GM12878 (cell line): ENCODE results near the gene ALX1. TPM values are rescaled to one million over a fixed set of nuclear protein-coding genes. Genes with fewer than 3 reads are reported as not detected.

Experiments used
- ATAC-seq: fragments of 200-7000 bp; cut with Tn5 transposase; 3 replicates; pipeline ENCODE4 v1.9.1; 2020; ENCODE audit warnings: mild to moderate bottlenecking, moderate library complexity
- BruUV-seq: library from RNA; stranded (reverse); fragments of 400-500 nt; replicated peaks from 2 replicates; lab custom pipeline; 2021; lab: Mats Ljungman, UMichigan
- CTCF ChIA-PET: fragments of 300-600 bp; sonication (Branson Sonifier 250); formaldehyde crosslinking; extraction: SDS; loops from one replicate; lab custom pipeline; 2021; ENCODE audit warnings: inconsistent platforms; lab: Yijun Ruan, JAX
- POLR2A ChIA-PET: fragments of 350-600 bp; formaldehyde crosslinking; extraction: SDS; loops from one replicate; lab custom pipeline; 2021; ENCODE audit warnings: inconsistent platforms; lab: Charles Lee
- RAD21 ChIA-PET: fragments of 300-600 bp; sonication (Branson Sonifier 250); formaldehyde crosslinking; loops from one replicate; lab custom pipeline; 2023; ENCODE audit warnings: antibody characterized with exemption; ENCODE audit not compliant: unreplicated experiment; lab: Charles Lee
- SMC1A ChIA-PET: fragments of 300-600 bp; sonication (Branson Sonifier 250); formaldehyde crosslinking; loops from one replicate; lab custom pipeline; 2023; ENCODE audit not compliant: unreplicated experiment, uncharacterized antibody; lab: Charles Lee
- DNase-seq: peaks from one replicate; pipeline ENCODE4 v3.0.0-alpha.2; 2011; ENCODE audit warnings: low read depth, low spot score
- FAIRE-seq: peaks from 3 replicates; lab custom pipeline; 2011; peaks lifted over from hg19 to GRCh38; lab: Jason Lieb, UNC
- H2AFZ ChIP-seq: 2 replicates; pipeline ENCODE4 v1.6.0; 2011; ENCODE audit warnings: low read depth, low read length, control low read depth; ENCODE audit not compliant: control insufficient read depth
- H3K27ac ChIP-seq: 2 replicates; pipeline ENCODE4 v1.5.1; 2011; ENCODE audit warnings: control low read depth; ENCODE audit not compliant: control insufficient read depth, insufficient read depth
- H3K27me3 ChIP-seq, 2 experiments: replicated peaks in 1 of 2; 2 replicates each; pipeline versions ENCODE4 v1.6.0 to v1.6.1; 2011; ENCODE audit warnings: low read length in 1 of 2; ENCODE audit not compliant: control insufficient read depth in 2 of 2, insufficient read depth in 2 of 2
- H3K36me3 ChIP-seq, 2 experiments: 2 replicates each; pipeline ENCODE4 v1.5.1; 2011; ENCODE audit warnings: low read length in 1 of 2; ENCODE audit not compliant: control insufficient read depth in 2 of 2, insufficient read depth in 2 of 2
- H3K4me1 ChIP-seq: 2 replicates; pipeline ENCODE4 v1.6.1; 2011; ENCODE audit warnings: mild to moderate bottlenecking, low read length, moderate library complexity, mixed read lengths; ENCODE audit not compliant: control insufficient read depth, insufficient read depth
- H3K4me2 ChIP-seq: 2 replicates; pipeline ENCODE4 v1.6.0; 2011; ENCODE audit warnings: control low read depth; ENCODE audit not compliant: control insufficient read depth, insufficient read depth
- H3K4me3 ChIP-seq: fragments of 200-600 bp; sonication (generic); 2 replicates; pipeline ENCODE4 v1.5.1; 2016
- H3K79me2 ChIP-seq: 2 replicates; pipeline ENCODE4 v1.6.0; 2011; ENCODE audit warnings: low read length; ENCODE audit not compliant: control insufficient read depth, insufficient read depth
- H3K9ac ChIP-seq: 2 replicates; pipeline ENCODE4 v1.8.0; 2011; ENCODE audit warnings: low read length, control low read depth, mixed read lengths; ENCODE audit not compliant: control insufficient read depth, insufficient read depth
- H3K9me3 ChIP-seq: replicated peaks from 3 replicates; pipeline ENCODE4 v1.5.1; 2011; ENCODE audit warnings: mild to moderate bottlenecking, low read length; ENCODE audit not compliant: control insufficient read depth, insufficient read depth
- H4K20me1 ChIP-seq: 2 replicates; pipeline ENCODE4 v1.6.0; 2011; ENCODE audit not compliant: control insufficient read depth, insufficient read depth
- BRCA1 ChIP-seq: IDR thresholded peaks from 2 replicates; pipeline ENCODE4 v1.6.1; 2011; ENCODE audit warnings: low read depth, low read length, improper control_type of control experiment
- CBFB ChIP-seq: IDR thresholded peaks from 2 replicates; pipeline ENCODE4 v1.6.1; 2016; ENCODE audit warnings: antibody characterized with exemption, low read depth
- CBX3 ChIP-seq: fragments of 200-600 bp; sonication (generic); IDR thresholded peaks from 2 replicates; pipeline ENCODE4 v1.6.1; 2016; ENCODE audit warnings: low read depth, borderline replicate concordance
- CREB1 ChIP-seq: IDR thresholded peaks from 2 replicates; pipeline ENCODE4 v1.6.1; 2012; ENCODE audit warnings: low read depth, mild to moderate bottlenecking, inconsistent platforms
- MYC ChIP-seq: IDR thresholded peaks from 2 replicates; pipeline ENCODE4 v1.6.1; 2011; ENCODE audit warnings: mild to moderate bottlenecking, low read length, moderate library complexity, inconsistent platforms; ENCODE audit not compliant: insufficient read depth, insufficient replicate concordance, insufficient read length, severe bottlenecking
- RAD21 ChIP-seq: IDR thresholded peaks from 2 replicates; pipeline ENCODE4 v1.6.1; 2011; ENCODE audit warnings: mild to moderate bottlenecking, low read depth, low read length, moderate library complexity; ENCODE audit not compliant: insufficient read depth
- RB1 ChIP-seq: fragments of 450-650 bp; formaldehyde crosslinking; IDR thresholded peaks from 2 replicates; pipeline ENCODE4 v1.6.1; 2017; ENCODE audit warnings: mild to moderate bottlenecking, borderline replicate concordance
- RELA ChIP-seq: fragments of 450-650 bp; IDR thresholded peaks from 2 replicates; pipeline ENCODE4 v1.8.0; 2014; ENCODE audit warnings: borderline replicate concordance; ENCODE audit not compliant: partially characterized antibody
- SIX5 ChIP-seq: IDR thresholded peaks from 2 replicates; pipeline ENCODE4 v1.6.1; 2011; ENCODE audit warnings: mild to moderate bottlenecking, low read depth, low read length, moderate library complexity; ENCODE audit not compliant: severe bottlenecking
- WRNIP1 ChIP-seq: IDR thresholded peaks from 2 replicates; pipeline ENCODE4 v1.6.1; 2011; ENCODE audit warnings: low read depth, low read length, improper control_type of control experiment, borderline replicate concordance
- ZNF384 ChIP-seq: IDR thresholded peaks from 2 replicates; pipeline ENCODE4 v1.6.1; 2012; ENCODE audit warnings: low read depth, mild to moderate bottlenecking, low read length, improper control_type of control experiment, borderline replicate concordance
- WGBS: methylation state at CpG from one replicate; pipeline ENCODE4 v1.1.6; 2016; ENCODE audit warnings: low lambda C conversion rate; ENCODE audit not compliant: insufficient replicate concordance, insufficient coverage; ENCODE audit errors: missing lambda C conversion rate; 5-methylcytosine and 5-hydroxymethylcytosine counted together
- in situ Hi-C: fragments of 300-500 bp; cut with MboI; formaldehyde crosslinking; loops from 9 replicates; pipeline ENCODE4 v1.14.3; 2018; ENCODE audit warnings: mixed read lengths
- intact Hi-C: fragments of 100-400 bp; cut with micrococcal nuclease; formaldehyde crosslinking; loops from one replicate; pipeline ENCODE4 v1.14.2; 2022; ENCODE audit not compliant: unreplicated experiment
- polyA plus RNA-seq, 11 experiments: library from polyadenylated mRNA; depleted of rRNA in 4 of 11; unstranded in 6 of 11; stranded (reverse) in 5 of 11; fragments of >200 nt; fragmentation: Nextera tagmentation in 4 of 11; fragmentation: Illumina TruSeq in 1 of 11; extraction: Ambion mirVana in 4 of 11; extraction: Trizol in 1 of 11; gene quantifications; 1 replicate in 1 of 11; 2 replicates in 10 of 11; pipeline versions ENCODE4 v1.2.1 to v1.2.3, GENCODE V29; 2011 to 2016; ENCODE audit warnings: inconsistent platforms in 2 of 11, missing spikeins in 2 of 11, low read depth in 1 of 11
- total RNA-seq, 4 experiments: library from RNA; depleted of rRNA in 3 of 4; stranded (reverse); fragments of >200 nt in 3 of 4; fragmentation: Illumina TruSeq in 1 of 4; extraction: Trizol in 1 of 4; gene quantifications; 2 replicates each; pipeline versions ENCODE4 v1.2.1 to v1.2.3, GENCODE V29; 2013 to 2021
- TF ChIP-seq, protein P1 (sequence below): fragments of 450-650 bp; IDR thresholded peaks from 2 replicates; pipeline ENCODE4 v1.6.1; 2014; ENCODE audit warnings: mild to moderate bottlenecking

The ALX1 gene
- total and polyA plus RNA-seq, 10 of the 15 experiments (the other 5 are each of a cell fraction or from before 2014, with no cell fraction given) = 0.06 TPM; not detected in 9

DNA sequence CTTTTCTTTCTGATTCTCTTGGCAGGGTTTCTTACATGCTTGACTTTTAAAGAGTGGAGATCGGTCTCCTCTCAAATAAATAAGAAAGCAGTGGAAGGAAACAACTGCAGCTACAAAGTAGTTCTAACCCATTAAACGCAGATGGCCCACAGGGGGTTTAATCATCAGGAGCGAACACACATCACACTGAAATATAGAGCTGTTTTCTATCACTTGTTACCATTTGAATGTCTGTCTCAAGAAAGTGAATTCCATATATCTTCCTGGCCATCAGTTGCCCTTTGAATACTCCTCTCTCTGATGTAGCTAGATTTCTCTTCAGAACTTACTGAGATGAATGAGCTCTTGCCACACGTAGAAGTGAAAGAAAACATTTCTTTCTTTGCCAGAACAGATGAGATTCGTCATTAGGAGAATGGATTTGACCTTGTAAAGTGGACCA is 29.1 kb downstream of the ALX1 start:
- RAD21 ChIA-PET = interaction anchor here (1.2 to 1.6 kb wide), 3 partner anchors 116 to 554 kb away, joined by 3 to 8 read pairs (median 4); no protein-coding TSS in a partner anchor
- H3K4me2 ChIP-seq = no peak overlapping the region
- no peak for ATAC-seq
- TF ChIP-seq, protein P1, sequence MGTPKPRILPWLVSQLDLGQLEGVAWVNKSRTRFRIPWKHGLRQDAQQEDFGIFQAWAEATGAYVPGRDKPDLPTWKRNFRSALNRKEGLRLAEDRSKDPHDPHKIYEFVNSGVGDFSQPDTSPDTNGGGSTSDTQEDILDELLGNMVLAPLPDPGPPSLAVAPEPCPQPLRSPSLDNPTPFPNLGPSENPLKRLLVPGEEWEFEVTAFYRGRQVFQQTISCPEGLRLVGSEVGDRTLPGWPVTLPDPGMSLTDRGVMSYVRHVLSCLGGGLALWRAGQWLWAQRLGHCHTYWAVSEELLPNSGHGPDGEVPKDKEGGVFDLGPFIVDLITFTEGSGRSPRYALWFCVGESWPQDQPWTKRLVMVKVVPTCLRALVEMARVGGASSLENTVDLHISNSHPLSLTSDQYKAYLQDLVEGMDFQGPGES = no peak
- no peak for TF ChIP-seq ZNF384
- TF ChIP-seq RB1 = no peak
- no peak for TF ChIP-seq SIX5
- no peak for TF ChIP-seq MYC
- no peak for TF ChIP-seq WRNIP1
- TF ChIP-seq RAD21 = no peak
- TF ChIP-seq BRCA1 = no peak
- TF ChIP-seq CREB1 = no peak
- no peak for TF ChIP-seq CBX3
- TF ChIP-seq RELA = no peak
- no peak for TF ChIP-seq CBFB
- H3K4me3 ChIP-seq = no peak overlapping the region
- DNase-seq = no peak
- in situ Hi-C loops (no loop called here), intact Hi-C loops (loop anchor here (5.0 kb wide), 1 partner anchor 613 kb away; no protein-coding TSS in a partner anchor)
- no TSS peak for BruUV-seq
- POLR2A ChIA-PET = no interaction called here
- no peak for FAIRE-seq
- CTCF ChIA-PET = interaction anchor here (1.0 to 3.0 kb wide), 12 partner anchors 9 to 611 kb away, joined by 3 to 30 read pairs (median 8); no protein-coding TSS in a partner anchor
- H3K9me3 ChIP-seq = no peaks in the 10 kb centered on the region
- H3K4me1 ChIP-seq = no peaks in the 10 kb centered on the region
- no peaks in the 10 kb centered on the region for H3K79me2 ChIP-seq
- no peaks in the 10 kb centered on the region for H3K36me3 ChIP-seq
- SMC1A ChIA-PET = interaction anchor here (1.0 to 3.8 kb wide), 6 partner anchors 9 to 558 kb away, joined by 3 to 17 read pairs (median 5); no protein-coding TSS in a partner anchor
- H3K27me3 ChIP-seq = no peaks in the 10 kb centered on the region
- WGBS = 19% methylated on average over 5 of the region's 5 CpGs
- no peak overlapping the region for H2AFZ ChIP-seq
- H3K27ac ChIP-seq = no peak overlapping the region
- no peak overlapping the region for H3K9ac ChIP-seq
- no peaks in the 10 kb centered on the region for H4K20me1 ChIP-seq
